GM19023 (cell line): ENCODE data around the gene SLC44A1.

Experiments
- ATAC-seq: cut with Tn5 transposase; IDR thresholded peaks from one replicate; pipeline ENCODE4 v1.9.1; 2021; ENCODE audit warnings: mild to moderate bottlenecking, moderate library complexity; ENCODE audit not compliant: unreplicated experiment

Gene SLC44A1

GRCh38 chr9:105297442-105298075 is 53.1 kb downstream of the SLC44A1 start:
- ATAC-seq: no peak

- no peak for ATAC-seq
Observed at GRCh38 chr9:105299190-105299854, 54.9 kb downstream of the SLC44A1 start.

DNA sequence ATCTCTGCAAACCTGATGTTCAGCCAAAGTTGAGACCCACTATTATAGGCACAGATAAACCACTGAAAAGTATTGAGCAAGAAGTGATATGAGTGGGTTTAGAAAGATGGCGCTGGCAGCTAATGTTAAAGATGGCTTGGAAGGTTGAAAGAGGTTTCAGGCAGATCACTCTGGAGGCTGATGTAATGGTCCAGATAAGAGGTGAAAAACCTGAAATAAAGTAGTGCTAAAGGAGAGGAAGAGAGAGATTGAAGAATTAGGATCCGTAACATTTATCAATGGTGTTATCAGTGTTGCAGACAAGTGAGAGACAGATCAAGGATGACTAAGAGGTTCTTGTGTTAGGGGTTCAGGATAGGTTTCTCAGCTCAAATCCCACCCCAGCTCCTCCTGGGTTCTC is 58.3 kb downstream of the SLC44A1 start:
- ATAC-seq: no peak

- no peak for ATAC-seq
Observed at GRCh38 chr9:105305856-105306255, 61.4 kb downstream of the SLC44A1 start.

DNA sequence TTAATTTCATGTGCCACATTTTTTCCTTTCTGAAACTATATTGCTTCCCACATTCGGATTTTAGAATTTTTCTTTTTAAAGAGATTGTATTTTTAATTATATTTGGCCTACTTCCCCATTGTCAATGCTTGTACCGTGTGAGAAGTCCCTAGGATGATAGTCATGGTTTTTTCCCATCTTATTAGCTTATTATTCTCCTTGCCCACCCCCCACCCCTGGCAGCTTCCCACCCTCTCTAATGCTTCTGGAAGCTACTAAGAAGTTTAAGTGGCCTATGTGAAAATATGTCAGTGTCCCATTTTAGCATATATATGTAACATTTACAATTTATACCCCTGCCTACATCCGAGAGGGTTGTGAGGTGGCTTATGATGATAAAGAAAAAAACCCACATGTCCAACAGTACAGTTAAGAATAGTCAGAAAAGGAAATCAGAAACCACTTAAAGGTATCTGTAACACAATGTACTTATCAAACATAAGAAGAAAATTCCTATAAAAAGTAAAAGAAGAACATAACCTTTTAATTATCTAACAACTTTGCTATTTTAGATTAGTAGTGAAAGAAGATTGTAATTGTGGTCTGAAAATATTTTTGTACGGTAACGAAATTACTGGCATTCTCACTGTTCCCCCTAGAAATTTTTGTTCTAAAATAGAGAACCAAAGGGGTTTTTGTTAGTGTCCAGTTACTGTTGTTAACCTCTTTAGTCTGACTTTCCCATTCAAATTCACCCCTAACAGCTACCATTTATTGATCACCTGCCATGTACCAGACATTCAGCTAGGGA is 62.1 kb downstream of the SLC44A1 start:
- ATAC-seq: no peak

DNA sequence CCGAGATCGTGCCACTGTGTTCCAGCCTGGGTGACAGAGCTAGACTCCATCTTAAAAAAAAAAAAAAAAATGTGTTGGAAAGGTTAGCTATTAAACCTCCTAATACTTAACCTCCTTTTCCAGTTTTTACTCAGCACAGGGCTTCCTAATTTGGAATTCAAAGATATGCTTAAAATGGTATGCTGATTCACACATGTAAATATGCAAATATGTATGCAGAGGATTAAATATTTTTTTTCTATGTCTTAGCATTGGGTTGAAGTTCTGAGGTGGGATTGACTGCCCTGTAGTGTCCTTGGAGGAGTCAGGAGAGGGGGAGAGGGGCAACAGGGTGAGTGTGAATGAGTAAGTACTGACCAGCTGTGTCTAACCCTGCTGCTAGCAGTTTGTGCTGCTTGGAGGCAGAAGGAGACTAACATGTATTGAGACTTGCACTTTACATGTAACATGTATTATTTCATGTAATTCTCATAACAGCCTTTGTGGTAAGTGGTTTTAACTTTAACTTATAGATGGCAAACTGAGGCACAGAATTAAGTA is 63.2 kb downstream of the SLC44A1 start:
- ATAC-seq: no peak

DNA sequence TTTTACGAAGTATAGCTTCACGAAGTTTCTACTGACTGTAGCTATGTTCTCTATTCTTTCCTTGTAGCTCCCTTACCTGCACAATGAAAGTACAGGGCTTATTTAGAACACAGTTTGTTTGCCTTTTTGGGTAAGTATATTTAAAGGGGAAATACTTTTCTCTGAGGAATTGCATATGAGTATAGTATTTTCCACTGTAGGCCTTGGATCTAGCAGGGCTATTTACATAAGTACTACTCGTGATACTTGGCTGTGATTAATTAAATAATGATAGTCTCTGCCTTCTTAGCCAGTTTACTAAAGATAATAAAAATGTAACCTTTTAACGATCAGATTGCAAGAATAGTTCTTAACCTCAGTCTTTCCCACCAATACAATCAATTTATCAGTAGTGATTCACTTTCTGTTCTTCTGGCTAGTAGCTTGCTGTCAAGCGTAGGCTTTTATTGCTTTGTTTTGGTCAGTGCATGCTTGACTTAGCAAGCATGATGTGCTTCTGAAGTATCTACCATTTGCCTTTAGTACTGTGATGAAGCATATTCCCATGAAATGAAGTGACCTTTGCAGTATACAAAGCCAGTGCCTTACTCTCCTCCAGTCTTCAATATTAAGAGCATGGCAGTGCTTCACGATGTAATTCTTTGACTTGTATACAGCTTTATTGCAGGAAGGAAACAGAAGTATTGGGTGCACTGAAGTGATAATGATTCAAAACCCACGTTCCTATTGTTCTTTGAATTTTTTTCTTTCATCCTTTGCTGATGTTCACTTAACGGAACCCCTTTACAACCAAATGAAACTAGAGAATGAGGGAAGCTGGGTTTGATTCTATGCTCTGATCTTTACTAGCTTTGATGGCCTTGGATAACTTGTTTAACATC is 64.2 kb downstream of the SLC44A1 start:
- no peak for ATAC-seq

- ATAC-seq: no peak
Observed at GRCh38 chr9:105309531-105309931, 65.1 kb downstream of the SLC44A1 start.

DNA sequence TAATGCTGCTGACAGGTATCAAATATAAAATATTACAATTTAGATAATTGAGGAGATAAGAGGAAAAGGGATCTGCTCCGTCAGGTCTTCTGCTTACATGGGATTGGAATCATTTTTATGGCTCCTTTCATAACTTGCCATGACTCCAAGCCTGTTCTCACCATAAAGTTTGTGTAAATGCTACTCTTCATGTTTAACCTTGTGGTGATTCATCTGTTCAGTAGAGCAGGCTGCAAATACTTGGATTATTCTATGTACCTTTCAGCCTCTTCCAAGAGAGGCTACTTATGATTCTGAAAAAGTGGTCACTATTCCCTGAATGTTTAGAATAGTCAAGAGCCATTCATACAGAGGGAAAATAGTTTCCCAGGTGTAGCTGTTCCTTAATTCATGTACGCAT is 66.9 kb downstream of the SLC44A1 start:
- ATAC-seq: no peak

DNA sequence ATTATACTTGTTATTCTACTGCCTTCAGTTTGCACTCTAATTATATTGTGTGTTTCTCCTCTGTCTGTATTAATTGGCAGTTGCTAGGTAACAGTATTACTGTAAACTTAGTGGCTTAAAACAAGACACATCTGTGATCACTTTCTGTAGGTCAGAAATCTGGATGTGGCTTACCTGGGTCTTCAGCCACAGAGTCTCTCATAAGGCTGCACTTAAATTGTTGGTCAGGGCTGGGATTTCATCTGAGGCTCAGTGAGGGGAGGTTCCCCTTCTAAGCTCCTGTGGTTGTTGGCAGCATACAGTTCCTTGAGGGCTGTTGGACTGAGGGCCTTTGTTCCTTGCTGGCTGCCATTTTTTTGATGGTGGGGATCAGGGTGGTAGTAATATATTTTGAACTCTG is 68.8 kb downstream of the SLC44A1 start:
- ATAC-seq: peak; percentile 63

- ATAC-seq: no peak
Observed at GRCh38 chr9:105316703-105317102, 72.3 kb downstream of the SLC44A1 start.

GRCh38 chr9:105318729-105319191 is 74.3 kb downstream of the SLC44A1 start:
- ATAC-seq: peak; percentile 62

DNA sequence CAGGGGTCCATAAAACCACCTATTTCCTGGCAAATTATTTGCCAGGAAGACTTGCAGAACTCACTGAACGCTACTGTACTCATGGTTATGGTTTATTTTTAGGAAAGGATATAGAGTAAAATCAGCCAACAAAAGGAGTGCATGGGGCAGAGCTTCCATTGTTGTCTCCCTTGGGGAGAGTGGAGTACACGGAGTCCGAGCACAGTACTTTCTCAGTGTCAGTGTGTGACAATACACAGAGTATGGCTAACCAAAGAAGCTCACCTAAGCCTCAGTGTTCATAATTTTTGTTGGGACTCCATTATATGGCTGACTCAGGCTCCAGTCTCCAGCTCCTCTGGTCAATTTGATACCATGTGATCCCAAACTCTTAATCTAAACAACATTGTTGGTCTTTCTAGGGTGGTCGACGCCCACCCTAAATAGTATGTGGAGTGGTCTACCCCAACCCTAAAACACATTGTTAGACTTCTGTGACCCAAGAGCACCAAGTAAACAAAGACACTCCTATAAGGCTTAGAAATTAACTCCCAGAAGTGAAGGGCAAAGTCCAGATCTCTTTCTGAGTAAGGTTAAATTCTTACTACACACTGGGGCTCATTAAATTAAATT is 74.9 kb downstream of the SLC44A1 start:
- ATAC-seq: peak; percentile 18

- ATAC-seq: no peak
Observed at GRCh38 chr9:105320568-105320967, 76.1 kb downstream of the SLC44A1 start.

DNA sequence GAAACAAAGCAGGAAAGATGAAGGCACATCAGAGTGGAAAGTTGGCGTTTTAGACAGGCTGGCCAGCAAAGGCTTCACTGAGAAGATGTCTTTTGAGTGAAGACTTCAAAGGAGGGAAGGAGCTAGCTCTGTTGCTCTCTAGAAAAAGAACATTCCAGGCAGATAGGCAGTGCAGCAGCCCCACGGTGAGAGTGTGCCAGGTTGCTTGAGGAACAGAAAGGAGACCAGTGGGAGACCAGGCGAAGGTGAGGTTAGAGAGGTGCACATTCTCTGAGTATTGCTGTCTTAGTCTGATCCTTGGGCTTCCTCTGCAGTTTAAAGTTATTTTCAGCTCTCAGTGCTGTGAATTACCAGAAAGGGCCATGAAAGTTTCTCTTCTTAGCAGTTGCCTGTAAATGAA is 83.8 kb downstream of the SLC44A1 start:
- no peak for ATAC-seq

DNA sequence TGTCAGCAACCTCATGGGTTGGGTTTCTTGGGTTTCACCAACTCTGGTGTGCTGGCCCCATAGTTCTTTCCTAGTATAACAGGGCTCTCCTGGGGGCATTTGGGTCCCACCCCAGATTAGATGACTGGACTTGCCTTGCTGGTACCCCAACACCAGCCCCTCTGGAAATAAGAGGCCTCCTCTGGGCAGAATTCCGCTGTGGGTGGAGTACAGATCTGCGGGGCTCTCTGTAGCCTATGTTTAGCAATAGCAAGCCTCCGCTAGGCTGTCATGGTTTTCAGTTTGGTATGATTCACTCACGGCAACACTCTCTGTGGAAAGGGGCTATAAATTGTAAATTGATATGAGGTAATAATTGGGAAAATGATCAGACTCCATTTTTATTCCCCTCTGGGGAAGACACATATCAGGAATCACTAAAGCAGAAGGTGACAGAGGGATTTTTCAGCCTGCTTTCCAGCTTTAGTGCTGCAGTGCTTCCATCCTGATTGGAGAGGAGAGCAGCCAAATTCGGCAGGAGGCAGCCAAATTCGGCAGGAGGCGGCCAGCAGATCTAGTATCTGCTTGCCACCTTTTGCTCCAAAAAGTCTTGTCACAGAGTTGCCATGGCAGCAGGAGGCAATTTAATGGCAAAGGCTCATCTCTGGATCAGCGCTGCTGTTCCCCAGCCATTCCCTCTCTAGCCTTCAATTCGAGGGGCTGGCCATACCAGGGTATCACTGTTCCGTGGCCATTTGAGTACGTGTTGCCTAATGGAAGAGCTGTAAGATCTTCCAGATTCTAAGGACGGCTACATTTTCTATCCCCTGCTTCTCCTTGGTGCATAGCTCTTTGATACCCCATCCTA is 84.6 kb downstream of the SLC44A1 start:
- ATAC-seq: no peak

- ATAC-seq: no peak
Observed at GRCh38 chr9:105329719-105330062, 85.2 kb downstream of the SLC44A1 start.

DNA sequence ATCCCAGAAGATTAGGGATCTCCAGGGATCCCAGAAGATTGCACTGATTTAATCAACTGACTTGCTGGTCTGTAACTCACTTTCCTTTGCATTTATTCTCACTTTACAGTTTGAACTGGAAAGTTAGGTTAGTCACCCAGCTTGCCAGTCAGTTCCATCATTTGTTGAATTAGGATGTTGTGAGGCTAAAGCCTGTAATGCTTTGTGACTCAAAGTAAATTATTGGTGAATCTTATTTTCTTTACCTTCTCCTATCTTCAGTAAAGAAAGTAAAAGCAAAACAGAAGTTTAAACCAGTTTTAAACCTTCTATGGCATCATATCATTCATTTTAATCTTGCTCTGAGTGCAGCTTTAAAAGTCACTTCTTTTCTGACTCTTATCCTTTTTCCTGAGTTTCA is 85.8 kb downstream of the SLC44A1 start:
- no peak for ATAC-seq

DNA sequence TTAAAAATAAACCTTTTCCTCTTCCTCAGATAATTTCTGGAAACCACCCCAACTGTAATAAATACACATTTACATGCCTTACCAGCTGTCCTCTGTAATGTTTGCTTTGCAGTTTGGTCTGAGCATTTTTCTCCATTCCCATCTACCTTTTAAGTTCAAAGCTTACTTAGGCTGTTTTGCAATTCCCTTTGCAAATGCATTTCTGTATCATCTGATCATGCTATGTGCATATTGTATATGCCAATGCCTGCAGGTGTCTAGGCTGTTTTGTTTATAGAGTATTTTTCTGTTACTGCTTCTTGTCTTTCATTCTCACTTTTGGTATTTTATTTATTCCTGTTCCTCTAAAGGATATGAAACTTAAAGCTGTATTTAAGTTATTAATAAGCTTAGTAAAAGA is 86.3 kb downstream of the SLC44A1 start:
- ATAC-seq: peak; percentile 58
